AG04449 (cell line): ENCODE measurements around the gene EXOSC6.

ENCODE experiments used
- CTCF ChIA-PET: fragments of 350-600 bp; formaldehyde crosslinking; extraction: SDS; loops from one replicate; lab custom pipeline; 2021; ENCODE audit warnings: antibody characterized with exemption; lab: Yijun Ruan, JAX
- POLR2A ChIA-PET: fragments of 400-600, 350-600 bp; formaldehyde crosslinking; extraction: SDS; loops from one replicate; lab custom pipeline; 2020; ENCODE audit warnings: antibody characterized with exemption, inconsistent platforms; lab: Yijun Ruan, JAX
- DNase-seq: peaks from one replicate; pipeline ENCODE4 v3.0.0-alpha.2; 2010; ENCODE audit warnings: low read depth, low spot score
- H3K4me3 ChIP-seq: 2 replicates; pipeline ENCODE4 v1.5.1; 2011; ENCODE audit warnings: low read depth, mild to moderate bottlenecking, control low read depth, low read length
- TF ChIP-seq, protein P1 (sequence below): IDR thresholded peaks from one replicate; pipeline ENCODE4 v1.5.1; 2011; ENCODE audit warnings: mild to moderate bottlenecking, moderate library complexity, low read length, control low read depth, inconsistent platforms; ENCODE audit not compliant: insufficient read depth; ENCODE audit errors: missing control alignments

The EXOSC6 gene

DNA sequence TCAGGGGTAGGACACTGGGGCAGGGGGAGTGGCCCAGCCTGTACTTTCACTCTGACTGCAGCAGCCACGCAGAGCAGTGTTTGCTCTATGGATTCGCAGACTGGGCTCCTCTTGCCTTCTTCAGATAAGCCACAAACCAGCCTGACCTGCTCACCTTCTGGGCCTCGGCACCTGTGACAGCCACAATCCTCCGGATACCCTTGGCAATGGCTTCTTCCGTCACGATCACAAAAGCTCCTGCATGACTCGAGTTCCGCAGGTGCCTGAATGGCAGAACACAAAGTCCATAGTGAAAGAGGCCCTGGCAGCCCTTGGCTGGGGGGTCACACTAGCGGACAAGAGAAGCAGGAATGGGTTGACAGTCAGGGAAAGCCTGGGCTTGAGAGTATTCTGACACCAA is 3.8 kb upstream of the EXOSC6 start:
- TF ChIP-seq, protein P1, sequence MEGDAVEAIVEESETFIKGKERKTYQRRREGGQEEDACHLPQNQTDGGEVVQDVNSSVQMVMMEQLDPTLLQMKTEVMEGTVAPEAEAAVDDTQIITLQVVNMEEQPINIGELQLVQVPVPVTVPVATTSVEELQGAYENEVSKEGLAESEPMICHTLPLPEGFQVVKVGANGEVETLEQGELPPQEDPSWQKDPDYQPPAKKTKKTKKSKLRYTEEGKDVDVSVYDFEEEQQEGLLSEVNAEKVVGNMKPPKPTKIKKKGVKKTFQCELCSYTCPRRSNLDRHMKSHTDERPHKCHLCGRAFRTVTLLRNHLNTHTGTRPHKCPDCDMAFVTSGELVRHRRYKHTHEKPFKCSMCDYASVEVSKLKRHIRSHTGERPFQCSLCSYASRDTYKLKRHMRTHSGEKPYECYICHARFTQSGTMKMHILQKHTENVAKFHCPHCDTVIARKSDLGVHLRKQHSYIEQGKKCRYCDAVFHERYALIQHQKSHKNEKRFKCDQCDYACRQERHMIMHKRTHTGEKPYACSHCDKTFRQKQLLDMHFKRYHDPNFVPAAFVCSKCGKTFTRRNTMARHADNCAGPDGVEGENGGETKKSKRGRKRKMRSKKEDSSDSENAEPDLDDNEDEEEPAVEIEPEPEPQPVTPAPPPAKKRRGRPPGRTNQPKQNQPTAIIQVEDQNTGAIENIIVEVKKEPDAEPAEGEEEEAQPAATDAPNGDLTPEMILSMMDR = no peak
- no peak overlapping the region for H3K4me3 ChIP-seq
- no peak for DNase-seq
- CTCF ChIA-PET = interaction anchor here (1.5 to 8.7 kb wide), 5 partner anchors 7 to 30 kb away, joined by 5 to 62 read pairs (median 8); no protein-coding TSS in a partner anchor
- POLR2A ChIA-PET = no interaction called here

DNA sequence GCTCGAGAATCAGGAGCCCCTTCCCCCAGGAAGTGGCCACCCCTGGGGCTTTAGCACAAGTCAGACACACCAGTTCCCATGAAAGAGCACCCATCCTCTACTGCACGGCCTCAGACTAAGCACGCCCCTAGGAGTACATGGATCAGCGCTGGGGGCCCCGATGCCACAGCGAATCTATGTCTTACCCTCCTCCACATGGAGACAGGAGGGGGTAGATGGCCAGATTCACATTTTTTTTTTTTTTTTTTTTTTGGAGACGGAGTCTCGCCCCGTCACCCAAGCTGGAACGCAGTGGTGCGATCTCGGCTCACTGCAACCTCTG is 3.2 kb upstream of the EXOSC6 start:
- no peak for DNase-seq
- ChIA-PET CTCF (interaction anchor here (1.1 to 8.7 kb wide), 7 partner anchors 8 to 31 kb away, joined by 3 to 62 read pairs (median 8); no protein-coding TSS in a partner anchor), POLR2A (no interaction called here)
- no peak overlapping the region for H3K4me3 ChIP-seq
- TF ChIP-seq, protein P1 = no peak

DNA sequence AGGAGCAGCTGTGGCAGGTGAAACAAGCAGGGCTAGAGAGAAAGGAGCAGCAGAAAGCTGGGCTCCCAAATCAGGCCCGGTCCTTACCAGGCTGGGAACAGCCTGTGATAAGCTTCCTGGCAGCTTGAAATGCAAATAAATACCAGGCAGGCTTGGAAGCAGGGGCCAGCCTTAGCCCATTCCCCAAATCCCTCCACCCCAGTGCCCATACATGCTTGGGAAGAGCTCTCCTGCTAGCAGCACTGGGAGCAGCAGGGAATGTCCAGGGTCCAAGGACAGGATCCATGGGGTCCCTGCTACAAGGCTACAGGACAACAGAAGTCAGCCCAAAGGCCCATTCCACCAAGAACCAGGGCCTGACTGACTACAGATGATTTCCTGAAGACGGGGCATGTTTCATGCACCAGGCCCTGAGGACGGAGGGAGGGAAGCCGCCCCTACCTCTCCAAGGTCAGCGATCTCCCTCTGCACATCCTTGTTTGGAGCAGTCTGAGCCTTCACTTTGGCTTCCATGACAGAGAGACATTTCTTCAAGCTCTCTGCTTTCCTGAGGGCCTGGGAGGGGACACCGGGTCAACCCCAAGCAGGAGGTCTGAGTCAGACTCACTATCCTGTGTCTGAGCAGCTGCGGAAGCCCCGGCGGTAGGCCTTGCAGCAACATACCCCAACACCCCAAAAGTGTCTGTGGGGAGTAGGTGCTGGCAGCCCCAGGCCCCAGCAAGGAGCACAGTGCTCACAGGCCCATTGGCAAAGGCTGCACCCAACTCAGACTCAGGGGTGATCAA is 2.6 kb upstream of the EXOSC6 start:
- TF ChIP-seq, protein P1 = no peak
- no peak overlapping the region for H3K4me3 ChIP-seq
- no peak for DNase-seq
- ChIA-PET CTCF (interaction anchor here (1.0 to 8.7 kb wide), 10 partner anchors 8 to 90 kb away, joined by 3 to 62 read pairs (median 6); partner anchors contain the start of gene AARS1), POLR2A (no interaction called here)

DNA sequence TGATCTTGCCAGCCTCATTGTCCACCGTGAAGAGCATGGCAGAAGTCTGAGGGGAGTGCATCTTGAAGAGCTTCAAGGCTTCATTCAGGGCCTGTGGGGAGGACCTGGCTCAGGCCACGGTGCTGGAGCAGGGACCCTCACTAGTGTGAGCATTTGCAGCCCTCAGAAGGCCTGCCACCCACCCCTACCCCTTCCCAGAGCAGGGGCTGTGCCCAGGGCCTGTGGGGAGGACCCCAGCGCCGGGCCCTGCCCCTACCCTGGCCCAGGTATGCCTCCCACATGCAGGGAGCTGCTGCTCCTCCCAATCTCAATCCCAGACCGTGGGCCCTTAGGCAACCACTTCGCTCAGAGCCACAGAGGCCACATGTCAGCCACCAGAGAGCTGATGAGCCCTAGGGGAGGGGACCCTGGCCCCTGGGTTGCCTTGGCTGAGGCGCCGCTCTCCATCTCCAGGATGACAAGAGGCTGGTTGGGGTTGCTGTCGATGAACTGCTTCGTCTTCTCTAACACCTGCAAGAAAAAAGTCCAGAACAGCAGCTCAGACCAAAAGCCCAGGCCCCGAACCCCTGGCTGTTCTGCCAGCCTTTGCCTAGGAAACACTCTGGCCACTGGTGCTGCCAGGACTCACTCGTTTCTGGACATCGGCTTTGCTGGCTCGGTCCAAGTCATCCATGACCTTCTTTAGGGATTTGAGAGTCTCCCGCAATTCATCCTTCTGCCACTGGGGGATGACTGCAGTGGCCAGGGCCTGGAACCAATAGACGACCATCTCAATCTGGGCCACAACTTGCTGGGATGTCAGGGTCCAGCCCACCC is 1.8 kb upstream of the EXOSC6 start:
- ChIA-PET POLR2A (no interaction called here), CTCF (interaction anchor here (0.7 to 8.7 kb wide), 9 partner anchors 9 to 89 kb away, joined by 3 to 62 read pairs (median 5); partner anchors contain the start of gene AARS1)
- no peak for DNase-seq
- H3K4me3 ChIP-seq = no peak overlapping the region
- TF ChIP-seq, protein P1 = peak; percentile 50

DNA sequence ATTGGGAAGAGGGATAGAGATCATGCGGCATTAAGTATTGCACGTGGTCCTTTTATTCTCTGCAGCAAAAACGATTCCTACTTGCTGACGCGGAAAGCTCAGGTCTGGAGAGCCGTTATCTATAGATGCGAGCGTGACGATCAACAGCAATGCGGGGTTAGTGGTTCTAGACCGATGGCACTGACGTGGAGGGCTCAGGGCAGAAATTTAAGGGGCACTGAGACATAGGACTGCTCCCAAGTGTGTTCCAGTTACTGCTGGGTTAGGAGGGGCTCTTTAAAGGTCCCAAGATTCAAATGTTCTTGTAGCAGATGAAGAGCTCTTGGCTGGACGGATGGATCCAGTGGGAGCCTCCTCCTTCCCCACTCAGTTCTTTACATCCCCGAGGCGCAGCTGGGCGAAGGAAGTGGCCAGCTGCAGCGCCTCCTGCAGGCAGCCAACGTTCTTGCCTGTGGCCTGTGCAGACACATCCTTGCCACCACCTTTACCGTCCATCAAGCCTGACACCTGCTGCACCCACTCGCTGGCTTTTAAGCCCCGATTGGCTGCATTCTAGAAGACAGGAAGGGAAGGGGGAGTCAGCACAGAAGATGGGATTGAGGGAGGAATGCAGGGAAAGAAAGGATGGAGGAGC is 732 bp upstream of the EXOSC6 start:
- TF ChIP-seq, protein P1 = peak; percentile 50
- no peak for DNase-seq
- H3K4me3 ChIP-seq = no peak overlapping the region
- CTCF ChIA-PET = interaction anchor here (1.0 to 8.7 kb wide), 6 partner anchors 10 to 91 kb away, joined by 4 to 62 read pairs (median 11); no protein-coding TSS in a partner anchor
- POLR2A ChIA-PET = no interaction called here
